Fibroblast of skin of right biceps (primary cell): ENCODE data around the gene NFKB2.

Source experiments
- DNase-seq: peaks from one replicate; pipeline ENCODE4 v3.0.0-alpha.2; 2013

Gene NFKB2

GRCh38 chr10:102396317-102396650 is 779 bp downstream of the NFKB2 start:
- DNase-seq: no peak

GRCh38 chr10:102396730-102397151 is 1.2 kb downstream of the NFKB2 start:
- no peak for DNase-seq

DNA sequence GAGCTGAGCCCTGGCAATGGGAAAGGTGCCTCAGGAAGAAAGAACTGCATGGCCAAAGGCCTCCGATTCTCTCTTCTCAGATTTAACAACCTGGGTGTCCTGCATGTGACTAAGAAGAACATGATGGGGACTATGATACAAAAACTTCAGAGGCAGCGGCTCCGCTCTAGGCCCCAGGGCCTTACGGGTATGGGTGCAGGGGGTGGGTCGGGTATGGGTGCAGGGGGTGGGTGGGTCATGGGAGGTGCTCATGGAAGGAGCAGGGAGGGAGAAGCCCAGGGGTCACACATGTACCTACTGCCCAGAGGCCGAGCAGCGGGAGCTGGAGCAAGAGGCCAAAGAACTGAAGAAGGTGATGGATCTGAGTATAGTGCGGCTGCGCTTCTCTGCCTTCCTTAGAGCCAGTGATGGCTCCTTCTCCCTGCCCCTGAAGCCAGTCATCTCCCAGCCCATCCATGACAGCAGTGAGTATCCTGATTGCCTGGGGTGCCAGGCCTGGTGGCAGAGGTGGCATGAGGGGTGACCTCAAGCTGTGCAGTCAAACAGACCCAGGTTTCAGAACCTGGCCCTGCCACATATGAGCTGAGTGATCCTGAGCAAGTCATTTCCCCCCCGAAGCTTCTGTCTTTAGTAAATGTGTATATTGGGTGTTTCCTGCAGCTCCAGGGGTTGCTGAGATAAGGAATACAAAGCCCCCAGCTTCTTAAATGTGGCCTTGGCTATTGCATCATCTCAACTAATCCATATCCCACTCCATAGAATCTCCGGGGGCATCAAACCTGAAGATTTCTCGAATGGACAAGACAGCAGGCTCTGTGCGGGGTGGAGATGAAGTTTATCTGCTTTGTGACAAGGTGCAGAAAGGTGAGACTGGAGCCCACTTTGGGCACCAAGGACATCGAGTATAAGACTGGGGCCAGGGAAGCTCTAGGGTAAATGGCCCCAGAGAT is 2.0 kb downstream of the NFKB2 start:
- no peak for DNase-seq

DNA sequence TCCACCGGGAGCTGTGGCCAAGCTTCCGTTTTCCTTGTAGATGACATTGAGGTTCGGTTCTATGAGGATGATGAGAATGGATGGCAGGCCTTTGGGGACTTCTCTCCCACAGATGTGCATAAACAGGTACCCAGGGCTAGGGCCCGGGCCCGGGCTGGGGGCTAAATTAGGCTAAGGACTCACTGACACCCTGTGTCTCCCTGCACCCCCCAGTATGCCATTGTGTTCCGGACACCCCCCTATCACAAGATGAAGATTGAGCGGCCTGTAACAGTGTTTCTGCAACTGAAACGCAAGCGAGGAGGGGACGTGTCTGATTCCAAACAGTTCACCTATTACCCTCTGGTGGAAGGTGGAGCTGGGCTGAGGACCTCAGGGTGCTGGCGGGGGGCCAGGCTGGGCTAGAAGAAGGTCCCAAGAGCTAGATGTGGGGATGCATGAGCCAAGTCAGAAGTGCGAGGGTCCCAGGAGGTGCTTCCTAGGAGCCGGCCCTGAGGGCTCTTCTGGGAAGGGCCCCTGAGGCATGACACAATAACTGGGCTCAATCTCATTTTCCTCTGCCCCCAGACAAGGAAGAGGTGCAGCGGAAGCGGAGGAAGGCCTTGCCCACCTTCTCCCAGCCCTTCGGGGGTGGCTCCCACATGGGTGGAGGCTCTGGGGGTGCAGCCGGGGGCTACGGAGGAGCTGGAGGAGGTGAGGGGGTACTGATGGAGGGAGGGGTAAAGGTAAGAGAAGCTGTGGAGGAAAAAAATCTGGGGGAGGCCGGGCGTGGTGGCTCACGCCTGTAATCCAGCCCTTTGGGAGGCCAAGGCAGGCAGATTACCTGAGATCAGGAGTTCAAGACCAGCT is 2.9 kb downstream of the NFKB2 start:
- no peak for DNase-seq

DNA sequence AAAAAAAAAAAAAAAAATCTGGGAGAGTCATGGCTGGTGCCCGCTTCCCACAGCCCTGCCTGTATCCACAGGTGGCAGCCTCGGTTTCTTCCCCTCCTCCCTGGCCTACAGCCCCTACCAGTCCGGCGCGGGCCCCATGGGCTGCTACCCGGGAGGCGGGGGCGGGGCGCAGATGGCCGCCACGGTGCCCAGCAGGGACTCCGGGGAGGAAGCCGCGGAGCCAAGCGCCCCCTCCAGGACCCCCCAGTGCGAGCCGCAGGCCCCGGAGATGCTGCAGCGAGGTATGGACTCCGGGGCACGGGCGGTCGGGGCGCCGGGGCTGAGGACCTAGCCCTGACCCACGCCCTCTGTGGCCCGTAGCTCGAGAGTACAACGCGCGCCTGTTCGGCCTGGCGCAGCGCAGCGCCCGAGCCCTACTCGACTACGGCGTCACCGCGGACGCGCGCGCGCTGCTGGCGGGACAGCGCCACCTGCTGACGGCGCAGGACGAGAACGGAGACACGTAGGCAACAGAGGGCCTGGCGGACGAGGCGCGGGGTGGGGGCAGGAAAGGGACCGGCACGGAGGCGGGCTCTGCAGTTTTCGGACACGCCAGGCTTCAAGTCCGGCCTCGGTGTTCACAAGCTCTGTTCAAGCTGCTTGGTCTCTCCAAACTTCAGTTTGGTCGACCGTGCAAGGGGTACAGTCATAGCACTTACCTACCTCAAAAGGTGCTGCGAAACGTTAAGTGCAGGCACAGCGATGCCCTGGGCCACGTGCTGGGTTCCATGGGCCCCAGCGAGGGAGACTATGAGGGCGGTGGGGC is 3.9 kb downstream of the NFKB2 start:
- DNase-seq: peak; percentile 83

DNA sequence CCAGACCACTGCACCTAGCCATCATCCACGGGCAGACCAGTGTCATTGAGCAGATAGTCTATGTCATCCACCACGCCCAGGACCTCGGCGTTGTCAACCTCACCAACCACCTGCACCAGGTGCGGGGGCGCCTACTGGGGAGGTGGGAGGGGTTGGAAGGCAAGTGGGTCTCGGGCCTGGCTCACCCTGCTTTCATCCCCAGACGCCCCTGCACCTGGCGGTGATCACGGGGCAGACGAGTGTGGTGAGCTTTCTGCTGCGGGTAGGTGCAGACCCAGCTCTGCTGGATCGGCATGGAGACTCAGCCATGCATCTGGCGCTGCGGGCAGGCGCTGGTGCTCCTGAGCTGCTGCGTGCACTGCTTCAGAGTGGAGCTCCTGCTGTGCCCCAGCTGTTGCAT is 4.6 kb downstream of the NFKB2 start:
- DNase-seq: no peak

GRCh38 chr10:102400598-102401341 is 5.3 kb downstream of the NFKB2 start:
- no peak for DNase-seq

DNA sequence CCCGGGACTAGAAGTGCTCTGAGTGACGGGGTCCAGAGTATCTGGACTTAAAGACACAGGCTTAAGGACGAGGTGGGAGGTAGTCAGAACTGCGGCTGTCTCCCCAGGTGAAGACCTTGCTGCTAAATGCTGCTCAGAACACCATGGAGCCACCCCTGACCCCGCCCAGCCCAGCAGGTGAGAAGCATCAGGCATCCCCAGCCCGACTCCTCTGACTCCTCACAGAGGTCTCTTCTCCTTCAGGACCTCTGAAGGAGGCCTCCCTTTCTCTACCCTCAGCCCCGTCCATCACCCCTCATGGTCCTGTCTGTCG is 5.8 kb downstream of the NFKB2 start:
- no peak for DNase-seq

GRCh38 chr10:102401735-102402511 is 6.4 kb downstream of the NFKB2 start:
- peak; percentile 42 for DNase-seq

- DNase-seq: no peak
These were observed 7.0 kb downstream of the NFKB2 start for GRCh38 chr10:102402512-102402896.

DNA sequence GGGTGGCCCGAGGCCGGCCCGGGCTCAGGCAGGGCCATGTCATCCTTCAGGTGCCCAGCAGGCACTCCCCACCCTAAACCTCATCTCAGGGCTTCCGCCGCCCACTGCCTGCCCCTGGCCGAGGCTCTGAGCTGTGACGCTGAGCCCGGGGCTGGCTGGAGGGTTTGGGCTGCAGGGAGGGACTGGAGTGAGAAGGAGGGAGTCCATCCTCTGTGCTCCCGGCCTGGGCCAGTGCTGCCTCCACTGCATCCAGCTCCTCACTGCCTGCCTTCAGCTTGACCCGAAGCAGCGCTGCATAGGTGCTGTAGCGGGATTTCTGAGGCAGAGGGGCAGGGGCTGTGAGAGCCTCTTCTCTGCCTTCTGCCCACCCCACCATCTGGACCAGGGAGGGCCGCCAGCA is 7.6 kb downstream of the NFKB2 start:
- DNase-seq: no peak

DNA sequence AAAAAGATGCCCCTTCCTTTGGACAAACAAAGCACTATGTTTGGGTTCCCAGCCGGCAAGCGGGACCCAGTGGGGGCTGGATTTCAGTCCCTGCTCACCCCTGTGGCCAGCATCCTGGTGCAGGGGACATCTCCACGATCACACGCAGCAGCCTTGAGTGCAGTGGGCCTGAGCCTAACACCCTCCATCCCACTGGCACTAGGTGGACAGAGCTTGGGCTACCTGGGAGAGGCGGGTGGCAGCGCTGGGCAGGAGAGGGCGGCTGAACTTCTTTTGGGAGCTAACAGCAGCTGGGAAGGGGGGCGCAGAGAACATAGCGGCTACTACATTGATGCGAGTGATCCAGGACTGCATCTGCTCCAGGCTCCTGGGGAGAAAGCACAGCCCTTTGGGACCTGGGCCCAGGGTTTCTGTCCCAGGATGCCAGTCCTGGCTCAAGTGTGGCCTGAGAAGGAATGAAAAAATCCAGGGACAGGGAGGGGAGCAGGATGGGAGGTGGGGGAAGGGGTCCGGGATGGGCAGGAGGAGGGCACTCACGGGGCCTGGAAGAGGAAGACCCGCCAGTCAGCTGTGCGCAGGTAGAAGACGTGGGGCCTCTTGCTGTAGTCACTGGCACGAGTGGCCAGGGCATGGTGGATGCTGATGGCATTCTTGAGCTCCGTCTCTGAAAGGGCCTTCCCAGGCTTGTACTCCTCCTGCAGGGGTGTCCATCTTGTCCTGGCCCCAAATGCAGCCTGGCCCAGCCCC is 9.0 kb downstream of the NFKB2 start:
- DNase-seq: no peak

GRCh38 chr10:102405108-102405571 is 9.6 kb downstream of the NFKB2 start:
- DNase-seq: no peak

GRCh38 chr10:102405632-102406031 is 10.1 kb downstream of the NFKB2 start:
- no peak for DNase-seq

GRCh38 chr10:102406815-102407214 is 11.3 kb downstream of the NFKB2 start:
- DNase-seq: no peak

DNA sequence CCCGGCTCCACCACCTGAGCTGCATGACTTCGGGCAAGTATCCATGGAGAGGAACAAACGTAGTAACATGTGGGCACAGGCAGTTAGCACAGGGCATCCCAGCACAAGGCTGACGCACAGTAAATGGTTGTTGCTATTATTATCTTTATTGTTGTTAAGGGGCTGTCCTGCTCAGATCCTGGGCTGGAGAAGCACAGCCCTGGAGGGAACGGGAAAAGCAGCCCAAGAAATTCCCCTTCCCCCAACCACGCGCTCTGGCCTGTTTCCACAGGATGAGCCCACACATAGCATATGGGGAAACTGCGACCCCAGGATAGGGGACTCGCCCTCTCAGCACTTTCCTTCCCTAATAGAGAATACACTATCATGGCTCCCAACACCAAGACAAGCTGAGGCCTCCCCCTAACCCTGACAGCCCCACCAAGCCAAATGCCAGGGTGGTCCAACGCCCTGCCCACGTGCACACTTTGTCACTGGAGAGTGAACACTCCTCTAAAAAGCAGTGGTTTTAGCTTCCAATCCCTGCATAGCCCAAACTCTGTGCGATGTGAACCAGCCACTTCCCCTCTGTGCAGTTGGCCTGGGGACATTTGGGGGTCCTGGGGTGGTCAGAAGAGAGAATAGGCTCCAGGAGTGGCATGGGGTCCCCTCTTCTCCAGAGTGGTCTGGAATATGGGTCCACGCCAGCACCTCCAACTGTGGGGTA is 12.1 kb downstream of the NFKB2 start:
- DNase-seq: no peak

- DNase-seq: no peak
These were observed 12.7 kb downstream of the NFKB2 start for GRCh38 chr10:102408131-102408727.

GRCh38 chr10:102408728-102409603 is 13.5 kb downstream of the NFKB2 start:
- peak; percentile 53 for DNase-seq
